Measurements from ENCODE around the gene RRAS2. TPM values are rescaled to one million over a fixed set of nuclear protein-coding genes. Genes with fewer than 3 reads are reported as not detected.

Gene RRAS2
- total RNA-seq, 4 donors from 2014 or later: 40.7 to 75.4 (median 58.0) TPM

- H3K27ac ChIP-seq (replicated peaks in 1 of 4): peak overlapping the region in 3 of 4 donors; percentile 28 to 48 (median 34)
- no peak for DNase-seq (ENCODE audit: extremely low spot score)
- WGBS: 64% methylated on average over 4 of the region's 4 CpGs
- no peaks in the 10 kb centered on the region for H3K27me3 ChIP-seq
- no peaks in the 10 kb centered on the region for H3K36me3 ChIP-seq
- H3K4me3 ChIP-seq: no peak overlapping the region
- no peaks in the 10 kb centered on the region for H3K9me3 ChIP-seq
- intact Hi-C loops (cut with DNase I): no loop called here
- TF ChIP-seq POLR2AphosphoS5 (IDR thresholded peaks at IDR 0.05): no peak
- no peak for TF ChIP-seq EP300 (IDR thresholded peaks at IDR 0.05)
- TF ChIP-seq CTCF (IDR thresholded peaks at IDR 0.05): no peak
- TF ChIP-seq POLR2A (IDR thresholded peaks at IDR 0.05; ENCODE audit: low read depth): no peak
- peaks cover 35 to 63% (median 57%) of the 10 kb centered on the region in 4 donors for H3K4me1 ChIP-seq
Measured at GRCh38 chr11:14312736-14313438, 46.1 kb downstream of the RRAS2 start.

GRCh38 chr11:14310679-14311078 lies 48.3 kb downstream of the RRAS2 start:
- Histone ChIP-seq H3K4me3 (no peak overlapping the region), H3K9me3 (no peaks in the 10 kb centered on the region), H3K4me1 (peaks cover 35 to 60% (median 53%) of the 10 kb centered on the region in 4 donors), H3K27me3 (no peaks in the 10 kb centered on the region), H3K27ac (replicated peaks in 1 of 4) (no peak overlapping the region), H3K36me3 (no peaks in the 10 kb centered on the region)
- DNase-seq (ENCODE audit: extremely low spot score): no peak
- TF ChIP-seq EP300 (IDR thresholded peaks at IDR 0.05) (no peak), POLR2A (IDR thresholded peaks at IDR 0.05; ENCODE audit: low read depth) (no peak), CTCF (IDR thresholded peaks at IDR 0.05) (no peak), POLR2AphosphoS5 (IDR thresholded peaks at IDR 0.05) (no peak)
- WGBS: 61% methylated on average over 1 of the region's 1 CpG
- intact Hi-C loops (cut with DNase I): no loop called here

GRCh38 chr11:14309425-14310192 lies 49.4 kb downstream of the RRAS2 start:
- no peak overlapping the region for H3K4me3 ChIP-seq
- DNase-seq (ENCODE audit: extremely low spot score): no peak
- intact Hi-C loops (cut with DNase I): loop anchor here (5.0 kb wide), 1 partner anchor 48 kb away; the partner anchor contains the start of gene RRAS2
- no peaks in the 10 kb centered on the region for H3K9me3 ChIP-seq
- peaks cover 35 to 61% (median 53%) of the 10 kb centered on the region in 4 donors for H3K4me1 ChIP-seq
- H3K36me3 ChIP-seq: no peaks in the 10 kb centered on the region
- WGBS: 93% methylated on average over 4 of the region's 4 CpGs
- no peaks in the 10 kb centered on the region for H3K27me3 ChIP-seq
- TF ChIP-seq CTCF (IDR thresholded peaks at IDR 0.05): no peak
- TF ChIP-seq POLR2AphosphoS5 (IDR thresholded peaks at IDR 0.05): no peak
- TF ChIP-seq POLR2A (IDR thresholded peaks at IDR 0.05; ENCODE audit: low read depth): no peak
- no peak for TF ChIP-seq EP300 (IDR thresholded peaks at IDR 0.05)
- no peak overlapping the region for H3K27ac ChIP-seq (replicated peaks in 1 of 4)

- Histone ChIP-seq H3K4me1 (peaks cover 35 to 61% (median 51%) of the 10 kb centered on the region in 4 donors), H3K27ac (replicated peaks in 1 of 4) (no peak overlapping the region)
- intact Hi-C loops (cut with DNase I): loop anchor here (5.0 kb wide), 1 partner anchor 48 kb away; the partner anchor contains the start of gene RRAS2
Measured at GRCh38 chr11:14308897-14309387, 50.0 kb downstream of the RRAS2 start.

More at GRCh38 chr11:14308897-14309387, 50.0 kb downstream of the RRAS2 start:
- Histone ChIP-seq H3K9me3 (no peaks in the 10 kb centered on the region), H3K27me3 (no peaks in the 10 kb centered on the region), H3K4me3 (no peak overlapping the region), H3K36me3 (no peaks in the 10 kb centered on the region)
- TF ChIP-seq CTCF (IDR thresholded peaks at IDR 0.05) (no peak), POLR2AphosphoS5 (IDR thresholded peaks at IDR 0.05) (no peak), POLR2A (IDR thresholded peaks at IDR 0.05; ENCODE audit: low read depth) (no peak), EP300 (IDR thresholded peaks at IDR 0.05) (no peak)
- 90% methylated on average over 1 of the region's 1 CpG for WGBS
- no peak for DNase-seq (ENCODE audit: extremely low spot score)

All from esophagus muscularis mucosa (tissue), 4 donors.